GM19193 (cell line): ENCODE measurements around the gene FKBP2.

ENCODE experiments used
- POLR2A ChIP-seq: IDR thresholded peaks from 4 replicates; pipeline ENCODE4 v1.6.1; 2011; ENCODE audit not compliant: insufficient read depth, insufficient read length; ENCODE audit errors: extremely low read depth

Gene FKBP2

GRCh38 chr11:64209563-64209843 lies 31.4 kb upstream of the FKBP2 start:
- TF ChIP-seq POLR2A = no peak

DNA sequence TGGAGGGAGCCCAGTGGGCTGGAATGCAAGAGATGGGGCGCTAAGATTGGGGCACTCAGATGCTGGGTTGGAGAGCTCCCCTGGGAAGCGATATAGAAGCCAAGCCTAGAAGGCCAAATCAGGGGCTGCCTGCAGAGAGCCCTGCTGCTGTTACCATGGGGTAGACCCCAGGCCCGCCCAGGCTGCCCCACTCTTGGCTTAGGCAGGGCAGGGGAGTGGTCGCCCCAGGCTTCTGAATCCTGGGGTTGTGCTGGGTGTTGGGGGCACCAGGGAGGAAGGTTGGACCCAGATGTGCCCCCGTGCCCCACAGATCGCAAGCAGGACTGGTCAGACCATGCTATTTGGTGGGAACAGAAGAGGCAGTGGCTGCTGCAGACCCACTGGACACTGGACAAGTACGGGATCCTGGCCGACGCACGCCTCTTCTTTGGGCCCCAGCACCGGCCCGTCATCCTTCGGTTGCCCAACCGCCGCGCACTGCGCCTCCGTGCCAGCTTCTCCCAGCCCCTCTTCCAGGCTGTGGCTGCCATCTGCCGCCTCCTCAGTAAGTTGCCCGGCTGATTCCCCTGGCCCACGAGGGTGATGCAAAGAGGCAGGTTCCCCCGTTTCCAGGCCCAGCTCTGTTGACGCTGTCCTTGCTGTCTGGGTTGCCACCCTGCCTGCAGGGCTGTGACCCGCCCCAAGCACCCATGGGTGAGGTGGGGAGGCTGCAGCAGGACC lies 30.4 kb upstream of the FKBP2 start:
- no peak for TF ChIP-seq POLR2A

DNA sequence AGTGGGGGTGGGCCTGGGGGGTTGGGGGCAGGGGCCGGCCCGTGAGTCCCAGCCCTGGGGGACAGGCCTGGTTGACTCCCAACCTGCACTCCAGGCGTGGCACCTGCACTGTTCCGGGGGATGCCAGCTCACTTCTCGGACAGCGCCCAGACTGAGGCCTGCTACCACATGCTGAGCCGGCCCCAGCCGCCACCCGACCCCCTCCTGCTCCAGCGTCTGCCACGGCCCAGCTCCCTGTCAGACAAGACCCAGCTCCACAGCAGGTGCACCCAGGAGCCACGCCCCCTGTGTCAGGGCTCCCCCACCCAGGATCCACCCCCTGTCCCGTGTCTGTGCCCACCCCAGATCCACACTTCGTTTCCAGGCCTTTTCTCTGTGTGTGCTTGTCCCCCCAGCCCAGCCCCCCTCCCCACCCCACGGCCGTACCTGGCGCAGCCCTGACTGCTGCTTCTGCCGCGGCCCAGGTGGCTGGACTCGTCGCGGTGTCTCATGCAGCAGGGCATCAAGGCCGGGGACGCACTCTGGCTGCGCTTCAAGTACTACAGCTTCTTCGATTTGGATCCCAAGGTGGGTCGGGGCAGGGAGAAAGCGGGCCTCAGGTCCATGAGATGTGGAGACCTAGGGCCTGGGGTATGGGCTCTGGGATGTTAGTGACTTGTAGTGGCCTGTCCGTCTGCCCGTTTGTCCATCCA lies 29.6 kb upstream of the FKBP2 start:
- no peak for TF ChIP-seq POLR2A

DNA sequence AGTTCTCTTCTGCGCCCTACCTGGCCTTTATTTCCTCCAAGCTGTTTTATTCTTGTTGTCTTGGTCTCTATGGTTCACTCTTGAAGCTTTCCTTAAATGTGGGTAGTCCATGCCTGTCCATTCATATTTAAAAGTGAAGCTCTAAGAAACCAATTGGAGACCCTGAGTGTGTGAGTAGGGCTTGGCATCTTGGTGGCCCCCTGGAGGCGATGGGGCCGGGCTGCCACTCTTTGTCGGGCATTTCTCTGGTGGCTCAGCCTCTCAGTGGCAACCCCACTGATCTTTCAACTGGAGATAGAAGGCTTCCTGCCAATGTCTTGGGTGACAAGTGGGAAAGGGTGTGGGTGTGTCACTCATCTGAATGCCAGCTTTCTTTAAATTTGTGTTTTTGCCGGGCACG lies 24.0 kb upstream of the FKBP2 start:
- TF ChIP-seq POLR2A = no peak

DNA sequence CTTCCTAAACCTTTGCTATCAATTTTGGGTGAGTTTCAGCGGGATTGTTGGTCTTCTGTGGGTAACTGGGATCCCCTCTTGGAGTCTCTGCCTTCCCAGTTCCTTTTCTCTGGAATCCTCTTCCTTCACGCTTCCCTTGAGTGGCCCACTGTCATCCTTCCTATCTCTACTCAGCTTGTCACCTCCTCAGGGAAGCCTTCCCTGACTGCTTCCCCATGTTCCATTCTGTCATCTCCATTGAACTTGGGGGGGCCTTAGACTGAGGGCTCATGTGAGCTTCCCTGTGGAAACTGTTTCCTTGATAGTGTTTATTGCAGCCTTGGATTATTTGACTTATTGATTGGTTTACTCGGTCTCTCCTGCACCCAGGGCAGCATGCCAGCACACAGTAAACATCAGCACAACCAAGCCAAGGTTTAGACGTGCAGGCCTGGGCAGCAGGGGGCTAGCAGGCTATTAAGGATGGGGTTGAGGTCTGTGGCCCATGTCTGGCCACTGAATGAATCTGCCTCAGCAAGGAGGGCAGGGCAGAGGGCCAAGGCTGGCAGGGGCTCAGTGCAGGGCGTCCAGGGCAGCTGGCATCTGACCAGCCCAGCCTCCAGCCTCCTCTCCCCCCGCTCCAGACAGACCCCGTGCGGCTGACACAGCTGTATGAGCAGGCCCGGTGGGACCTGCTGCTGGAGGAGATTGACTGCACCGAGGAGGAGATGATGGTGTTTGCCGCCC lies 22.1 kb upstream of the FKBP2 start:
- no peak for TF ChIP-seq POLR2A

- TF ChIP-seq POLR2A = no peak
These were observed 21.6 kb upstream of the FKBP2 start for GRCh38 chr11:64219354-64219684.

DNA sequence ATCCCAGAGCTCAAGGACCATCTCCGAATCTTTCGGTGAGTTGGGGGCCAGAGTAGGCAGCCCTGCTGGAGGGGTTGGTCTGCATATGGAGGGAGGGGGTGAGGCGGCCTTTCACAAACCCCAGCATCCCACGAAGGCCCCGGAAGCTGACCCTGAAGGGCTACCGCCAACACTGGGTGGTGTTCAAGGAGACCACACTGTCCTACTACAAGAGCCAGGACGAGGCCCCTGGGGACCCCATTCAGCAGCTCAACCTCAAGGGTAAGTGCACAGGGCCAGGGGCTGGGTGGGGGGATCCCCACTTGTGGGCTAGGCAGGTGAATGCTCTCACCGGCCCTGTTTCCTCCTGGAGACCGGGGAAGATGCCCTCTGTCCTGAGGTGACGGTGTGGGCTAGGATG lies 21.1 kb upstream of the FKBP2 start:
- TF ChIP-seq POLR2A = no peak

GRCh38 chr11:64220271-64220670 lies 20.6 kb upstream of the FKBP2 start:
- TF ChIP-seq POLR2A = no peak

- TF ChIP-seq POLR2A = no peak
These were observed 20.1 kb upstream of the FKBP2 start for GRCh38 chr11:64220798-64221197.

GRCh38 chr11:64222651-64223000 lies 18.3 kb upstream of the FKBP2 start:
- no peak for TF ChIP-seq POLR2A

GRCh38 chr11:64223001-64223651 lies 17.8 kb upstream of the FKBP2 start:
- no peak for TF ChIP-seq POLR2A

DNA sequence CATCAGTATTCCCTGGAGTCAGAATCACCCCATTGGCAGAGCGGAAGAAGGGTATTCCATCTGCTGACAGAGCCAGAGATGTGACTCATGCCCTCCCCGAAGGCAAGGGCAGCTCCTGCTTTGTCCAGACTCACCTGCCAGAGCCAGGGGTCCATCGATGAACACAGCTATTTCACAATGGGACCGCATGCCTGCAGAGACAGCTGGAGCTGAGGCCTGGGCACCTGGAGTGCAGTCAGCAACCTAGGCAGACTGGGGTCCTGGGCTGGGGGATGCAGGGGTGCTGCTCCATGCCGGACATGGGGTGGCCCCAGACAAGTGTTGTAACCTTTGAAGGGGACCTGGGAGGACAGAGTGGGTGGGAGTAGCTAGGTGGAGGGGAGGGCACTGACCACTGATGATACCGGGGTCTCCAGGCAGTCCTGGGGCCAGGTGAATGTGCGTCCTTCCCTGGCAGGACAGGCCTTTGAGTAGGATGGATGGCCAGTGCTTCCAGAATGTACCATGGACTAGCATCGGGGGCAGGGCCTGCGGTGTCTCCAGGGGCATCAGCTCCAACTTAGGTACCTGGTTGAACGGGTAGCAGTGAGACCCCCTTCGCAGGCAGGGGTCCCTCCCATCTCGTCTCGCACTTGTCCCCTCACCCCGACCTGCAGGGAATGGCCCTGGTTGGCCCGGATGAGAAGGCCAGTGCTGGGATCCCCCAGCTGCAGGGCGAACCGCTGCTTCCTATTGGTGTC lies 16.6 kb upstream of the FKBP2 start:
- TF ChIP-seq POLR2A = no peak

DNA sequence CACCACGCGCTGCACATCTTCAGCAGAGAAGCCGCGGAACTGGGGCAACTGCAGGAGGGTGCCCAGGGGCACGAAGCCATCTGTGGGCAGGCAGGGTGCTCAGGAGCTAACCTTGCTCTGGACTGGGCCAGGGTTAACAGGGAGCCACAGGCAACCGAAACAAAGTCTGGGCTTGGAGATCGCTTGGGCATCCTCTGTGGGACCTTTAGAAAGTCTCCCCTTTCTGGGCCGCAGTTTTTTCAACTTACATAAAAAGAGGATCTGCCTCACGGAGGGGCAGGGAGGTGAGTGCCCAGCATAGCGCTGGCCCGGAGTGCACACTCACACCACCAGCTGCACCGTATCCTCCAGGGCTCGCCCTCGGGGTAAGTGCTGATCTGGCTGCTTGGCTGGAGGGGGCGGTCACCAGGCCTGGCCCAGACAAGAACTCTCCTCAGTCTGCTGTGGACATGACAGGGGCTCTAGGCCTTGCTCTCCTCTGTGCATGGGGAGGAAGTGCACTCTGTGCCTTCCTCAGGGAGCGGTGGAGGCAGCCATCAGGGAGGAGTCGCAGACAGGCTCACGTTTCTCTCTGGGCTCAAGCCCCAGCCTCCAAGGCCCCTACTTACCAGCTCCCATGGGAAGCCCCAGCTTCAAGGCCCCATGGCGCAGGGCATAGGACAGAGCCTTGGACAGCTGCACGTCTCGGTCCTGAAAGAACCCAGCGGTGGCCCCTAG lies 15.8 kb upstream of the FKBP2 start:
- TF ChIP-seq POLR2A = no peak
